Stimulated activated CD4-positive, alpha-beta T cell treated with anti-CD3 and anti-CD28 coated beads, Interleukin-12 subunit alpha, Interleukin-12 subunit beta, amount 100 ng/mL, for 48 hours (primary cell): ENCODE results near the gene FA2H.
"Not testable (repeated sequence)": the region's sequence is repeated elsewhere in the genome, so short reads cannot be mapped to it uniquely, and the experiment has no call there.

Experiments used
- DNase-seq, 3 donors: peaks; one replicate each; pipeline ENCODE4 v3.0.0-alpha.2; 2020; ENCODE audit warnings: low read depth in 2 of 3, low spot score in 1 of 3

The FA2H gene

GRCh38 chr16:74725651-74726455 lies 48.8 kb downstream of the FA2H start:
- no peak for DNase-seq

- DNase-seq = no peak
These were observed 49.6 kb downstream of the FA2H start for GRCh38 chr16:74724820-74725549.

DNA sequence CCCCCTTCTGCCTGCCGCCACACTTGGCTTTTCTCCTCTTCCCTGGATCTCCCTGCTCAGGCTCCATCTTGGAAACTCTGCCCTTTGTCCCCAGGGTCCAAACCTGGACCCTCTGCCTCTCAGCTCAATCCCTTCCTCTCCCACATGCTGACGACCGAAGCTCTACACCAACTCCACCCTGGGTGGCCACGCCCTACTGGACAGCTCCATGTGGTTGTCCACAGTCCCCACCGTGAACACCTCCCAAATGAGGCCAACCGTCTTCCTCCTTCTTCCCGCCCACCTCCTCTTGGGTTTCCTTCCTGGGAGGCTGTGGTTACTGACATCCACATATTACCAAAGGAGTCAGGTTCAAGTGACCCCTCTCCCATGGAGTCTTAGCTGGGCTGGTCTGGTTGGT lies 51.4 kb downstream of the FA2H start:
- no peak for DNase-seq

GRCh38 chr16:74722156-74722555 lies 52.5 kb downstream of the FA2H start:
- not testable (repeated sequence) for DNase-seq

- no peak for DNase-seq
These were observed 52.9 kb downstream of the FA2H start for GRCh38 chr16:74721716-74722115.

- DNase-seq = no peak
These were observed 54.0 kb downstream of the FA2H start for GRCh38 chr16:74720579-74720978.

DNA sequence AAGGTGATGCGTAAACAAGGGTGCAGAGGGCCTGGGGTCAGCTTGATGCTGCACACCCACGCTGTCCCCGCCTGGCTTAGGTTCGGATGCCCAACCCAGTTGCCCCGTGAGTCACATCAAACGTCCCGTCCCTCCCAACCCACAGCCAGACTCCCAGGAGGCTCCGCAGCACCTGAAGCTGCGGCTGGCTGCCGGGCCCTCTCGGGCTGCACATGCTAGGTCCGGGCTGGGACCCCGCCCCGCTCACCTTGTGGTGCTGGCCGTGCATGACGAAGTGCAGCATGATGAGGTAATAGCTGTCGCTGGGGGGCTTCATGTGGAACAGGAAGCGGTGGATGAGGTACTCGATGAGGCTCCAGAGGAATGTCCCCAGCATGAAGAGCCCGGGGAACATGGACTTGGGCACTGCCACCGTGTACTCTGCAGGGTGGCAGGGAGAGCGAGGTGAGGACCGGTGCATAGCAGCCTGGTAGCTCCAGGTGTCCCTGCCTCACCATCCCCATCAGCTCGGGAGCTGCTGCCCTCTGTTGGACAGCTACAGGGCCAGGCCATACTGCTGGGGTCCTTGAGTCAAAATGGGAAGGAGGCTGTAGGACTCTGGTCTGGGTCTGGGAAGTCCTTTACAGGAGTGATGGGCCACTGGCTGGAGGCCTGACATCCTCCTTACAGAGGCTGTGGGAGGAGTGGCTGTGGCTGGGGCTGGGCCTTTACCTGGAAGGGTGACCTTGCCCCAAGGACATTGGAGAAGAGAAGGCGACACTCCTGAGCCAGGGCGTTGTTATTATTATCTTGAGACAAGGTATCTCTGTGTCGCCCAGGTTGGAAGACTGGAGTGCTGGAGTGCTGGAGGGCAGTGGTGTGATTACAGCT lies 55.6 kb downstream of the FA2H start:
- DNase-seq = no peak

- no peak for DNase-seq
These were observed 56.5 kb downstream of the FA2H start for GRCh38 chr16:74718140-74718539.

GRCh38 chr16:74717367-74717766 lies 57.3 kb downstream of the FA2H start:
- DNase-seq = no peak

GRCh38 chr16:74716355-74716754 lies 58.3 kb downstream of the FA2H start:
- DNase-seq = no peak

GRCh38 chr16:74713876-74714275 lies 60.7 kb downstream of the FA2H start:
- DNase-seq = no peak

DNA sequence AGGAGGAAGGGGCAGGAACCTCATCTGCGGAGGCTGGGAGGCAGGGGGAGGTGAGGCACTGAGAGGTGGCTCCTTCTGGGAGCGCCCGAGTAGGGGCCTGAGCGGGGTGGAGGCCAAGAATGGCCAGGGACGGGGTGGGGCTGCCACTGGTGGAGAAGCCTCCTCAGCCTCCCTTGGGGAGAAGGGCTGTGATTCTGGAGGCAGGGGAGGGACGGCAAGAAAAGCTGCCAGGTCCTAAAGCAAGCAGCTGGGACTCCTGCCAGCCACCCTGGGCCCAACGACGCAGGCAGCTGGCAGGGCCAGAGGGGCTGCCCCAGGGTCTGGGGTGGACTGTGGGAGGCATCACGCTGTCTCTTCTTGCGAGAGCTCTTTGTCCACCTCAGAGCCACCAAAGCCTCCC lies 61.3 kb downstream of the FA2H start:
- DNase-seq = no peak

- DNase-seq = no peak
These were observed 62.7 kb downstream of the FA2H start for GRCh38 chr16:74711938-74712337.

DNA sequence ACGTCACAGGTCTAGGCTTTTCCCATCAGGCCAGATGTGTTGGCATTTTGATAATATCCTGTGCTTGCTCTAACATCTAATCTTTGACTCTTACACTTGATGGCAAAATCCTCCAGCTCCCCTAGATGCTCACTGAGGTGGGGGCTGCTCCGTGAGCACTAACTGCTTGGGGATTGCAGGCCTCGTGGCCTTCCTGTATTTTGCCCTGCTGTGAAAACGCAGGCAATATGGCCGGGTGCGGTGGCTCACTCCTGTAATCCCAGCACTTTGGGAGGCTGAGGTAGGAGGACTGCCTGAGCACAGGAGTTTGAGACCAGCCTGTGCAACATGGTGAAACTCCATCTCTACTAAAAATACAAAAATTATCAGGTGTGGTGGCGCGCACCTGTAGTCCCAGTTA lies 64.2 kb downstream of the FA2H start:
- DNase-seq = no peak

DNA sequence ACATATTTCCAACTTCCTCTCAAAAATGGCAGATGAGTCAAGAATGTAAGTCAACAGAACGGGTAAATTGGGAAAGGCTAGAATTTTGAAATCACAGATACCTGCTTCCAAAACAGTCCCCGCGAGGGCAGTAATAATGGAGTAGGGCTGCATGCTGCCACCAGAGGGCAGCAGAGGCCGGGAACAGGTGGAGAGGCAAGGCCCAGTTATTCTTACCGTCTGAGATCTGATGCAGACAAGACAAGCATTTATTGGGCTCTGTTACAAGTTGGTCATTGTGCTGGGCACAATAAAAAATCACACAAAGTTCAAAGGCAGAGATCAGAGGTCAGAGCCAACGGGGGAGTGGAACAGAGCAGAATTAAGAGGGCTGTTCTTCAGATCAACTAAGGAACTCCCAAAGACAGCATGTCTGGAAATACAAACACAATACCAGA lies 65.2 kb downstream of the FA2H start:
- DNase-seq = peak; percentile 65 to 79 (median 75)

DNA sequence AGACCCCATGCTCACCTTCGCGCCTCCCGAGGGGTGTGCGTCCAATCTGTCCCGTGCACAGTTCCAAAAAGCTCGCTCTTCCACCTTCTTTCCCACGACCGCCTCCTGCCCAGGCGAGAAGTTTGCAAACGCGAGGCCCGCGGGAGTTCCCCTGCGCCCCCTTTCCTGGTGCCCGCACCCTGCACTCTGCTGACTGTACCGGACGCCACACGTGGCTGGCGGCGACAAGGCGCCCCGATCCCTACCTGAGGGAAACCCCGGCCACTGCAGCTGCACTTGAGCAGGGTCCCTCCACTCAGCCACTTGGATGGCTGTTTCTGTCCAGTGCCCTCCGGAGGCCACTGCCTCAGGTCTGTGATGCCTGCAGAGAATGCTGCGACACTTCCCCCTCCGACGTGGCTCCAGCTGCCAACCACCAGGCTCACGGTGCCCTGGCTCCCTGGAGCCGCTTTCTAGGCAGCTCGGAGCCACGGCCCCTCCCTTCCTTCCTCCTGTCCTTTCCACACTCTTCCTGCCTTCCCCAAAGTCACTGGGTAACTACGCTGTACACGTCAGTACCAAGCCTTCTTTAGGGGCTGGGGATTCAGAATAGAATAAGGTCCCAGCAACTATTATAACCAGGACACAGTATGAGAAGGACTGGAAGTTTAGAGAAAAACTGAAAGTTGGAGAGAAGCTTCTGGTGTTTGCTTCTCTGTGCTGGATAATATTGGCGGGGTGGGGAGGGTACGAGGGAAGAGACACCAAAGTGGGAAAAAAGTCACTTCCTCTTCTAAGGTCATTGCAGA lies 74.0 kb downstream of the FA2H start, which contains the start of gene MLKL:
MLKL (minus strand) TSS at position 425 of the 788 bp plus-strand sequence. CDS start 5,105 bp downstream, outside the sequence.
- DNase-seq = peak; percentile 32 to 43 (median 37)

DNA sequence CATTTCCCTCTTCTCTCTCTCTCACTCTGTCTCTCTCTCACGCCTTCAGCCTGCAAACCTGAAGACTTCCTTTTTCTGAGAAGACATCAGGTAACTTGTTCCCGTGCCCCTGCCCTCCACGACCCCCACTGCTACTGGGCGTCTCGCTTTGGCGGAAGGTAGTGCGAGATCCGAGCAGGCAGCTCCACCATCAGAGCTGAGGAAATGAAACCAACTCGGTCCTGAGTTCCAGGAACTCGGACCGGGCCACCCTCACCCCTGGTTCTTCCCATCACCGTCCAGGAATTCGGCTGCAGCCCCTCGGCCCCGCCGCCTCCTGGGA lies 74.5 kb downstream of the FA2H start:
- DNase-seq = peak in 1 of 3 donors; percentile 9

DNA sequence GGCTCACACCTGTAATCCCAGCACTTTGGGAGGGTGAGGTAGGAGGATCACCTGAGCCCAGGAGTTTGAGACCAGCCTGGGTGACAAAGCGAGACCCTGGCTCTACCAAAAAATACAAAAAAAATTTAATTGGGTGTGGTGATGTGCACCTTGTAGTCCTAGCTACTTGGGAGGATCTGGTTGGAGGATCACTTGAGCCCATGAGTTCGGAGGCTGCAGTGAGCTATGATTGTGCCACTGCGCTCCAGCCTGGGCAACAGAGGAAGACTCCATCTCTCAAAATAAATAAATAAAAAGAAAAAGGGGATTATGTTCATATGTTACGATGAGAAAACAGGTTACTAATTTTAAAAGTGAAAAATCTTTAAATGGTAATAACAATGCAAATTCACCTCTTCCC lies 75.0 kb downstream of the FA2H start:
- no peak for DNase-seq

DNA sequence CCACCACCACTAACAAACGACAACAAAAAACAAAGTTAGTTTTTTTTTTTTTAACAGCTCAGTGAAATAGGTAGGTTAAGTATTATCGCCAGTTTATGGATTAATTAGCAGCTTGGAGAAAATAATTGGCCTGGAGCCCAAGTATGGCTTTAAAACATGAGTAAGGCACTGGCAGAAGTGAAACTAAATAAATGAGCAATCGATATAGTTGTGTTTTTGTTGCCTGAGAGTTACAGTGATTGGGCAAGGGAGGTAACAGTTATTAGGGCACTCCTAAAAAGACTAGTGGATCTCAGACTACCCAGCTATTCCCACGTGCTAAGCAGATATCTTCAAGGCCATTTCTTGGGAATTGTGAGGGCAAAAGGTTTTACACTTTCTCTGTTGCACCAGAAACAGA lies 76.4 kb downstream of the FA2H start:
- DNase-seq = no peak
